ENCODE results near the gene FBN2. TPM values are rescaled to one million over a fixed set of nuclear protein-coding genes. Genes with fewer than 3 reads are reported as not detected.
"Not testable (repeated sequence)": the region's sequence is repeated elsewhere in the genome, so short reads cannot be mapped to it uniquely, and the experiment has no call there.

The FBN2 gene
- total RNA-seq, 1 donor from 2014 or later, result 14.0 TPM

DNA sequence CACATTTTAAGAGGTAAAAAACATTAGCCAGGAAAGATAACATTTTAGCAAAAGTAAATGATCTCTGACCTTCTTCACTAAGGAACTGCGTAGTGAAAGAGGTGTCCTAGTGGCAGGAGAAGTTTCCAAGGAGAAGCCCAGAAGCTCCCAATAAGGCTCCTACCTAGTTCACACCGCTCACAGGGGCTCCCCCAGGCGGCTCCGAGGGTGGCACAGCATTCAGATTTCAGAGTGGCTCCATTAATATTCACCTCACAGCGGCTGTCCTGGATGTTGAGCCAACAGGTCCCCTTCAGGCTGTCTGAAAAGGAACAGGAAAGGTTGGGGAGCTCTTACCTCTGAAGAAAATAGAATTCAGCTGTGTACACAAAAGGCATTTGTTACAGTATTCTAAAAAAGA, 187.3 kb downstream of the FBN2 start:
- no peak for DNase-seq

DNA sequence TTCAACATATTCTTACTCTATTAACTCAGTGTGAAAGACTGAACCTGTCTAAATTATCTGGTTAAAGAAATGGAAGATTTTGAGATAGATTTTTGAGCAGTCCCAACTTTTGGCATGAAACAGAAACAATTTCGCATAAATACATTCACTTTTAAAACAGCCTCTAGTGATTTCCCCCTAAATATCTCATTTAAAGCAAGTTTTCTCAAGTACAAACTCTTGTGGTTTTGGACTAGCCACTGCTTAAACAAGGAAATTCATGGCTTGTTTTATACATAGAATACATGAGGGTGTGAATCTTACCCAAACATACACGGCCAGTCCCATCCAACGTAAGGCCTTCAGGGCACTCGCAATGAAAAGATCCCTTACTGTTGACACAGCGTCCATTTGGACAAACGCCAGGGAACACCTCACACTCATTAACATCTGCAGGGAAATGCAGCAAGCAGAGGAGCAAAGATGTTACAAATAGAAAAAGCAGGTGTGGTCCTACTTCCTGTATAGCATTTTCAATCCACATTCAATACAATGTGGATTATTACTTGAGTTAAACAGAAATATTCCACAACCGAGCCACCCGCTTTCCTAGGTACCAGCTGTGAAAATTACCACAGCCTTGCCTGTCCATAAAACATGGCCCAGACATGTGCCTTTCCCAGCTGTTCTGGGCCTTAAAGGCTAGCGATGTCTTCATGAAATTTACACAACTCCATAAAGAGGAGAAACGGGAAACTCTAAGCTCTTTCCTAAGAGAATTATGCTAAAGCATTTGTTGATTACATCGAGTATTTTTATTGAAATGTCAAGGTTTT, 188.8 kb downstream of the FBN2 start:
- DNase-seq, result no peak

DNA sequence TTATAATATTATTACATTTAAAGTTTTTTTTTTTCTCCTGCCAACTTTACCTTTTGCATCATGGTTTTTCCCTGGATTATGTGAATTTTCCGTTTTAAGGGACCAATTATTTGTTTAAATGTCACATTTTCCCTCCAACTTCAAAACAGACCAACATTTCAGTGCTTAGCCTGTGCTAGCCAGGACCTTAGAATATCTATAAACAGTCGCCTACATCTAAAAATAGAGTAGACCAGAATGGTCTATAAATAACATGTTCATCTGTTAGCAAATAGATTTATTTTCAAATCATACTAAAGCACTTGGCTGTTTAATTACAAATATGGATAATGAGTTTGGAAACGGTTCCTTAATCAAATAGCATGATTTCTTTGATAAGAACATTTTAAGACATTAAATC, 192.0 kb downstream of the FBN2 start:
- DNase-seq, result no peak

GRCh38 chr5:128345247-128345646, 192.8 kb downstream of the FBN2 start:
- no peak for DNase-seq

GRCh38 chr5:128343168-128343567, 194.9 kb downstream of the FBN2 start:
- no peak for DNase-seq

GRCh38 chr5:128341056-128341455, 197.0 kb downstream of the FBN2 start:
- DNase-seq, result no peak

- no peak for DNase-seq
Measured at GRCh38 chr5:128340648-128341047, 197.4 kb downstream of the FBN2 start.

DNA sequence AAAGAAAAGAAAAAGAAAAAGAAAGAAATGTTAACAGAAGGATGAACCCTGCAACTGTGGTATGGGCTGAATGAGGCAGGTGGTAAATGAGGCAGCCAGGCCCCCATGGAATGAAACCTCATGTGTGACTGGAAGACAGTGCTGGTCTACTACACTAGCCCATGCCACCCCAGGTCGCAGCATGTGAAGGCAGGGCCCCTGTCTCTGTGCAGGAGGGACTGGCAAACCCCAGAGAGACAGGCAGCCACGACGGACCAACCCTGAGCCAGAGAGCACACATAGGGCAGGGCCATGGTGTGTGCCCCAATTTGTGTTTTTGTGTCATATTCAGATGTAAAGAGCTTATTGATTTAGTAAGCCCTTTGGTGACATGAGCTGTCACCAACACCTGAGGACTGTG, 198.5 kb downstream of the FBN2 start:
- no peak for DNase-seq

DNA sequence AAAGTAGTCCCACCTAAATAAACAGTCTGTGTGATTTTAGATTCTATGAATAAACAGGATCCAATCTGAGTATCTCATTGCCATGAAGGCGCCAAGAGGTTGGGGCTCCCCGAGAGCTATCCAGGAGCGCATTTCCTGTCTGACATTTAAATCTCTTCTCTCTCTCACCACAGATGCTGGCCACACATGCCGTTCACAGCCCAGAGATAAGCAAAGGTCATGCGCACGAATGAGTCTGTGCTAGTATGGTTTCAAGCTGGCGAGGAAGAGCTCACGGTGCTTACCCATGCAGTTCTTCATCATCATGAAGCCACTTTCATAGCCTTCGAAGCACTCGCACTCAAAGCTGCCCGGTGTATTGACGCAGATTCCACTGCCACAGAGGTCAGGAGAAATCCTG, 199.4 kb downstream of the FBN2 start:
- DNase-seq, result no peak

- DNase-seq, result no peak
Measured at GRCh38 chr5:128335339-128335738, 202.7 kb downstream of the FBN2 start.

DNA sequence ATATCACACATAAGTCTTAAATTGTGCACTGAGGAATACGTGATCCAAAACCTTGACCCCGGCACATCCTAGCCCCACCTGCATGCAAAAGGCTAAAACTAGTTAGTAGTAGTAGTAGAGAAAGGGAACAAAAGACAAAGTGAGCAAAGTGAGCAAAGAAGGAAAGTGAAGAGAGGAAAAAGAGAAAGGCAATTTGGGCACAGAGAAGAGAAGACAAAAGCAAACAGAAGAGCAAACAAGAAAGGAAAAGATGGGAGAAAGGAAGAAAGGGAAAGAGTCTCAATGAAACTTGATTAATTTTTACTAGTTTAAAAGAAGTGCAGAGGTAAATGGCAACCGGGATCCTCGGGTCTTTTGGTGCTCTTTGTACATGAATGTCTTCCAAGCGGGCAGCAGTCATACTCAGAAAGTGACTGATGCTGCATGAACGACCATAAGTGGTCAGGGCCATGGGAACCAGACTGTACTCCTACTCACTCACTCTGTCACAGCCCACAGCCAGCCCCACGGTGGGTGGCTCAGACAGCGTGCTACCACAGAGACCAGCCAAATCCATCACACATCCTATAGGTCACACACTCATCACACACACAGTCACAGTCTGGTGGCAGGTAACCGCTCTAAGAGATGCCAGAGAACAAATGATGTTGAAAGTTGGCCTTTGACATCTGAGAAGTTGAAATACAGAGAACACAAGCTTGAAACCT, 203.9 kb downstream of the FBN2 start:
- DNase-seq, result no peak

GRCh38 chr5:128331261-128331660, 206.8 kb downstream of the FBN2 start:
- DNase-seq, result no peak

GRCh38 chr5:128329386-128329939, 208.6 kb downstream of the FBN2 start:
- DNase-seq, result no peak

DNA sequence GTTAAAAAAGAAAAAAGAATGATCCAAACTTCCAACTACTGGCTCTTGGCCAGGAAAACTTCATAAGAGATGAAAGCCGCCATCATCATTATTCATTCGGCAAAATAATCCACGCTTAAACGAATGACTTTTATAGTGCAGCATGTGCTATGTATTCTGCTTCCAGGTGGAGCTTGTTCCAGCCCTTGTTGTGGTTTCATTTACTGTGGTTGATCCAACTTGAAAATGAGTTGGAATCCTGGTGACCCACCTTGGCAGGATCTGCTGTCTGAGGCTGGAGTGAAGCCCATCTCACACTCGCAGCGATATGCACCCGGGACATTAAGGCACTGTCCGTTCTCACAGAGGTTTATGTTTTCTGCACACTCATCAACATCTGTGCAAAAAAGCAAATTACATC, 209.6 kb downstream of the FBN2 start:
- DNase-seq, result no peak

DNA sequence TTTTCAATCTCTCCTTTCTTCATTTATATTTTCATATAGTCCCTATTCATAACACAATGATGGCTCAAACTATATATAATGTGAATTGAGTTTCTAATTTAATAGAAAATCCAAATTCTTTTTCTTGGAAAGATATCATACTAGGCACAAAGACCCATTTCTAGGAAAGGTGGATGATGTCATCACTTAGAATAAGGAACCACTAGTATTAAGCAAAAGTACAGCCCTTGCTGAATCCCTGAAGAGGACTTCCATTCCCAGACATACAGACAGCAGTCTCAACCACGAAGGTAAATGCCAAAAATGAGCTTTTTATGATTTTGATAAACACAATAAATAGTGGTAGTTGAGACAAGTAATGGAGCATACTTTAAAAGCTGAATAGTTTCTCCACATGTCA, 210.0 kb downstream of the FBN2 start:
- no peak for DNase-seq

GRCh38 chr5:128321418-128321817, 216.6 kb downstream of the FBN2 start:
- not testable (repeated sequence) for DNase-seq

DNA sequence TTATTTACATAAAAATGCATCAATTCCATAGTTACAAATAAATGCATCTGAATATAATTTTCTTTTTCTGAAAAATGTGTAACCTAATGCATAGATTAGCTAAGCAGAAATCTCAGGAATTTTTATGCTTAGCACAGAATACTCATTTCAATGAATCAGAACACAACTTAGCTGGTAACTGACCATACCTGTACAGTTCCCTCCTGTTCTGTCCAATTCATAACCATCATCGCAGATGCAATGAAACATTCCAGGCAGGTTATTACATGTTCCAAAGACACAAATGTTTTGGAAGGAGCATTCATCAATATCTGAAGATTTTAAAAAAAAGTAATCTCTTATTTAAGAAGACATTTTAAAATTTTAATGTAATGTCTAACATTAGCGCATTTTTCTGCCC, 219.4 kb downstream of the FBN2 start:
- DNase-seq, result no peak

GRCh38 chr5:128317481-128317880, 220.6 kb downstream of the FBN2 start:
- no peak for DNase-seq

GRCh38 chr5:128315671-128316070, 222.4 kb downstream of the FBN2 start:
- DNase-seq, result no peak

- no peak for DNase-seq
Measured at GRCh38 chr5:128305341-128305740, 232.7 kb downstream of the FBN2 start.

DNA sequence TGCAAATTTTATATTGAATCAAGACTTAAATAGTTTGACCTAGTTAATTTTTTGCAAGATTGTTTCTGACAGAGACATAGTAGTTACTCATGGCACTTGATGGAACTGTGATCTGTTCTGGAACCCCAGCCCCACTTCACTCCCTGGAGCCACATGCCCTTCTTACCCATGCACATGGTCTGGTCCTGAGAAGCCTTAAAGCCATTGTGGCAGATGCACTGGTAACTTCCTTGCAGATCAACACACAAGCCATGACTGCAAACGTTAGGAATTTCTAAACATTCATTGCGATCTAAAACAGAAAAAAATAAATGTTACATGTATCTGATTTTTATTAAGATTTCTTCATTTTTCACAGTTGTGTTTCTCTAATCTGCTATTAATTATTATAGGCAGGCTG, 233.3 kb downstream of the FBN2 start:
- no peak for DNase-seq

DNA sequence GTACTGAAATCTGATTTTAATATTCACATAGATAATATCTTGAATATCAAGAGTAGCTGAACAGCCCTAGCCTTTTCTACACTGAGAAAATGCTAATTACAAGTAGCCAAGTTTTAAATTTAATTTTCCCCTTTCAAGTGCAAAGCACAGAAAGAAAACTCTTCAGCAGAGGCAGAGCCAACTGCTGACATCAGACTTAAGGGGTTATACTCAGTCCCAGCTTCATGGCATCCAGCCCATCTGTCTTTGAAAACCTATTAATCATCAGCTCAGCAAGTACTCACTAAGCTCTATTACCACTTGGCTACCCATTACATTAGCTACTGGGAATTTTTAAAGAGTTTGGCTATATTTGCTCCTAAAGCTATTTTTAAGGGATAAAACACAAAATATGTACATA, 234.0 kb downstream of the FBN2 start:
- no peak for DNase-seq

- no peak for DNase-seq
Measured at GRCh38 chr5:128303593-128303992, 234.5 kb downstream of the FBN2 start.

GRCh38 chr5:128300181-128300580, 237.9 kb downstream of the FBN2 start:
- no peak for DNase-seq

All from dermis blood vessel endothelial cell (primary cell).